Suppressor macrophage treated with lipopolysaccharide for 1 hour (primary cell): ENCODE measurements around the gene ZNF92.
"Not testable (repeated sequence)": the region's sequence is repeated elsewhere in the genome, so short reads cannot be mapped to it uniquely, and the experiment has no call there.

Source experiments
- DNase-seq, 3 donors: peaks; one replicate each; pipeline ENCODE4 v3.0.0-alpha.2; 2020 to 2022

The ZNF92 gene

GRCh38 chr7:65429642-65430343, 56.1 kb downstream of the ZNF92 start:
- DNase-seq, result no peak

- DNase-seq, result no peak
Observed at GRCh38 chr7:65430344-65431186, 56.9 kb downstream of the ZNF92 start.

GRCh38 chr7:65434307-65434706, 60.7 kb downstream of the ZNF92 start:
- no peak for DNase-seq

GRCh38 chr7:65436163-65436562, 62.5 kb downstream of the ZNF92 start:
- no peak for DNase-seq

- DNase-seq, result no peak
Observed at GRCh38 chr7:65438598-65438997, 64.9 kb downstream of the ZNF92 start.

- no peak for DNase-seq
Observed at GRCh38 chr7:65441010-65441409, 67.4 kb downstream of the ZNF92 start.

GRCh38 chr7:65444205-65444842, 70.7 kb downstream of the ZNF92 start:
- DNase-seq, result no peak

GRCh38 chr7:65444899-65445823, 71.5 kb downstream of the ZNF92 start:
- DNase-seq, result no peak

- not testable (repeated sequence) for DNase-seq
Observed at GRCh38 chr7:65447041-65447440, 73.4 kb downstream of the ZNF92 start.

GRCh38 chr7:65448816-65449504, 75.3 kb downstream of the ZNF92 start:
- DNase-seq, result no peak

GRCh38 chr7:65449505-65449852, 75.8 kb downstream of the ZNF92 start:
- DNase-seq, result no peak
